CD4-positive, alpha-beta T cell treated with Interleukin-4 for 4 hours (primary cell): ENCODE results near the gene ANKRD13B.
"Not testable (repeated sequence)": the region's sequence is repeated elsewhere in the genome, so short reads cannot be mapped to it uniquely, and the experiment has no call there.

ENCODE experiments used
- DNase-seq: peaks from one replicate; pipeline ENCODE4 v3.0.0-alpha.2; 2020

The ANKRD13B gene

DNA sequence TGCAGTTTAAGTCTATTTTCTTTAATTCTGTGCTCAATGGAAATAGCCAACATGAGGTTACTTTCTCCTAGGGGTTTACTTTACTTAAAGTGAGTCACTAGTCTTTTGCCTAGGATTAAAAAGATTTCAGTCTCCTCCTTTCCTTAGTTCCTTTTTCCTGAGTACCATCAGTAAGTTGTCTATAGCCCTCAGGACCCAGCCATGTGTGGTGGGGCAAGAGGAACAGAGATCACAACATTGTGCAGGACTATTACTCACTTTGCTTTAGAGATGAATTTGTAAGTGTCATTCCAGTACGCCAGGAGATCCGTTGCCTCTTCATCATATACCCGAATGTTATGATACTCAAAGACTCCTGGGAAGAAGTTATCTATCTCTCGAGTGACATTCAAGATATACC lies 57.5 kb downstream of the ANKRD13B start:
- DNase-seq = no peak

DNA sequence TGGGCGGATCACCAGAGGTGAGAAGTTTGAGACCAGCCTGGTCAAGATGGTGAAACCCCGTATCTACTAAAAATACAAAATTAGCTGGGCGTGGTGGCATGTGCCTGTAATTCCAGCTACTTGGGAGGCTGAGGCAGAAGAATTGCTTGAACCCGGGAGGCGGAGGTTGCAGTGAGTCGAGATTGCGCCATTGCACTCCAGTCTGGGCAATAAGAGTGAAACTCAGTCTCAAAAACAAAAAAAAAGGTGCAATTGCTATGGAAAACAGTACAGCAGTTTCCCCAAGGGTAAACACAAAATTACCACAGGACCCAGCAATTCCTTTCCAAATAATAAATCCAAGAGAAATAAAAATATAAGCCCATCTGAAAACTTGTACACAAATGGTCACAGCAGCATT lies 59.0 kb downstream of the ANKRD13B start:
- DNase-seq = not testable (repeated sequence)

DNA sequence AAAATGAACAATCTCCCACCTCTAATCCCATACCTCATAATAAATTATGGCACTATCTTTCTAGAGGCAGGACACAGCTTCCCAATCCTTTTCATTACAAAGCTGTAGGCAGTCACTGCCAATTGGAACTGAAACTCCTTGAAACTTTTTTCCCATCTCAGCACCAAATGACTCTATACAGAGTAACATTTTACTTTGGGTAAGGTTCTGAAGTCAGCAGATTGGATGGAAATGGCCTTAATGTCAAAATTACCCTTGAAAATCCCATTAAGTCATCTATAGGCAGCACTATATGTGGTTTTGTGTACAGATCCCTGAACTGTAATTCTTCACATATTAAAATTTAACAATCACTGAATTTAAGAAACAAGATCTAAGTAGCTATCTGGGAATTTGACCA lies 60.0 kb downstream of the ANKRD13B start:
- DNase-seq = no peak

DNA sequence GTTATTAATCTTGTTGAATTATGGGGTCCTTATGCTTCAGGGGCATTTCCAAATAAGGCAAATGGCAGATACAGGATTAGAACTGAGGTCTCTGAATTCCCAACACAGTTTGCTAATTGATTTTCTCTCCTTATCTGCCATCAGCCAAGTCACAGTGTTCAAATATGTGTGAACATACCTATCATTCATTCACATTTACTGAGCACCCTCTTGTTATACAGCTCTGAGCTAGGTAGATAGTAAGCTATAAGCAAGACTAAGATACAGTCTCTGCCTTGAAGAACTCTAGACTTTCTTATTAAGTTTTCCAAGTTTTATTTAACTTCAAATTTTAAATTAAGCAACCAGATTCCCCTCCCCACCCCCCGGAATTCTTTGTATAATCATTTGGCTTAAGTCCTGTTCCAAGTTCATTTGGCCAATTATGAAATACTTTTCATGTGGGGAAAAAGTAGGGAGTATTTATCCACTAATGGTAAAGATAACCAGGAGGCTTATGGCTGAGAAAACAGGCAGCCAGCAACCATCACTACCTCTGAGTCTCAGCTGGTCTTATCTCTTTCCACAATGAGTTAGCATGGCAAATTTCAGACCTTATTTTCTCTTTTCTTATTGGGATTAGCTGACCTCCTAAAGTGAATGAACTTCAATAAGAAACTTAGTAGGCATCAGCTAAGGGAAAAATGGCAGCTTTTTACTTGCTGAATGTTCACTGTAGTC lies 61.2 kb downstream of the ANKRD13B start:
- DNase-seq = no peak

DNA sequence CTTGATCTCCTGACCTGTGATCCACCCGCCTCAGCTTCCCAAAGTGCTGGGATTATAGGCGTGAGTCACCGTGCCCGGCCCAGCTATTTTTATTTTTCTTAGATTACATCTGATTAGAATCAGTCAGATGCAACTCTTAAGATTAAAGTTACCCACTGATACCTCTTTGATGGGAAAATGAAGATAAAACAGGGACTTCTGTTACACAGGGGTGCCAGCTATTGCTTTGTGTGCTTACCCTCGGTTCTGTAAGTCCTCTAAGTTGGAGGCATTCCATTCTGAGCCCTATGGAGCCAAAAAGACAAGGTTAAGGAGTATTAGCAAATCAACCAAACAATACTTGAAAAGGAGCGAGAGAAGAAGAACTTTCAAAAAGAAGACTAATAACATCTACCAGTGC lies 62.4 kb downstream of the ANKRD13B start:
- no peak for DNase-seq

DNA sequence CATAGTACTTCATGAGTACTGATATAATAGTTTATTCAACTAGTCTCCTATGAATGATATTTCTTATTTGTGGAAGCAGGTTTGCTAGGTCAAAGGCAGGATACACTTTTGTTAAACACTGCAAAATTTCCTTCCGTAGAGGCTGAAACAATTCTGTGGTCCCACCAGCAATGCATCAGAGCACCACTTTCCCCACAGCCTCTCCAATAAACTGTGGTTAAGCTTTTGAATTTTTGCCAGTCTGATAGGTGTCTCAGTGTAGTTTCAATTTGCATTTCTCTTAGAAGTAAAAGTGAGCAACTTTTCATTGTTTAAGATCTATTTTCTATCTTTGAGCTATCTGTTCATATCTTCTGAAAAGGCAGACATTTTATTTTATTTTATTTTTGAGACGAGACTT lies 66.2 kb downstream of the ANKRD13B start:
- no peak for DNase-seq

DNA sequence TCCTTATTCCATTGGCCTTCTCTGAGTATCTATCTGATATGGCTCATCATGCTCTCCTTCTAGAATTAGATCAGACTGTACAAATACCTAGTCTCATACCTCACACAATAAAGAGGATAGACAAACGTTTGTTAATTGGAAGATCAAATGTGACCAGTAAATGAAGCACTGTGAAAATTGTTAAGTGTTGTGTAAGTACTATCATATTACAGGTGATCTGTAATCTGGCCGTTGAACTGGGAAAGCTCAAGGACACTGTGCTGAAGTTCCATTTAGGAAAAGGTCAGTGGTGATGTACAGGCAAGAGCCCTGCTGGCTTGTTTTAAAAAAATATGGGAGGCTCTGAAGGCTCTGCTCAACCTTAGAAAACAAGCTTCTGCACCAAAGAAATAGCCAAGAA lies 68.3 kb downstream of the ANKRD13B start:
- no peak for DNase-seq

DNA sequence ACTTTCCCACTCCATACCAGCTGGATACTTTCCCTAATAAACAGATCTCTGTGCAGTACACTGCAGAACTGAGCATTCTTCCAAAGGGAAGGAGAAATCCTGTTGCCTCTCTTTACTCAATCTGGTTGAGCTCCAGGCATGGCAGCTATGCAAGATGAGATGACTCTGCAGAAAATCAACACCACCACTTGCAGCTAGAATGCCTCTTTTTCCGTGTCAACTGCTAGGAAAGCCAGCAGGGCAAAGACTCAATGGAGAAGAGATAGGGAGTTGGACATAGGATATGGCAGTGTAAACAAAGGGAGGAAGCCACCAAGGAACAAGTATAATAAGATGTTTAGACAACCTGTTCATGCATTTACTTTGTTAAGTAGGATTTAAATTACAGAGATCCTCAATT lies 70.2 kb downstream of the ANKRD13B start:
- no peak for DNase-seq
